C4-2B (cell line): ENCODE results near the gene DYRK2.

ENCODE experiments used
- H3K27ac ChIP-seq: fragments of 450-650 bp; 2 replicates; pipeline ENCODE4 v1.5.1; 2017
- CTCF ChIP-seq: fragments of 450-650 bp; conservative IDR thresholded peaks from 2 replicates; pipeline ENCODE4 v1.5.1; 2017; ENCODE audit warnings: mild to moderate bottlenecking
- ZFX ChIP-seq: fragments of 450-650 bp; IDR thresholded peaks from 2 replicates; pipeline ENCODE4 v1.6.1; 2017

The DYRK2 gene

DNA sequence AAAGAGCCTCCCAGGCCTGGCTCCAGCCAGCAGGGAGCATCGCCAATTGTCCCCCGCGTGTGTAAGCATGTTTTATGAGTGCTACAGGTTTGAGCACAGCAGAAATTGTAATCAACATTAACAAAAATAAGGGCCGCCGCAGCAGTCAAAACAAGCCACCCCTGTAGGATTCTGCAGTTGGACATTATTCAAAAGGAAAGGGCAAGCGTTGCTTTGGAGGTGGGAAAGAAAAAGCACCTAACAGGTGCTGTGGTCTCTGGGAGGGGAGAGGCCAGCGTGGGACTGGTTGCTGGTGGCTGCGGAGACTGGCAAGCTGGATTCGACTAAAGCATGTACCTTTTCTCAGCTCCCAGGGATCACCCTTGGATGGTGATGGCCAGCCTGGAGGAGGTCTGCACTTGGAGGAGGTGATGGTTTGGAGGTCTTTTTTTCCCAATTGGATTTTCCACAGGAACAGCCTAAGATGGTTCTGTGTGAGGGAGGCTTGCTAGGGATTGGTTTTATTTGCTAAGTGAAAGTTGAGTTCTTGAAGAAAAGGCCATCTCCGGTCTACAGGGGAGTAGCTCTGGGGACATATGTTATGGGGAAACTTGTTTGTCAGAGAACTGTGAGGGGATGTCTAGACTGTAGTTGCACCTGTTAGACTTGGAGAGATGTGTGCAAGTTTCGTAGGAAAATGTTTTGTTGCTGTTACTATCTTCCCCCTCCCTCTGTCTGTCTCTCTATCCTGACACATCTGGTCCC, 2.0 kb downstream of the DYRK2 start:
- TF ChIP-seq ZFX (no peak), CTCF (no peak)
- H3K27ac ChIP-seq: no peak overlapping the region

DNA sequence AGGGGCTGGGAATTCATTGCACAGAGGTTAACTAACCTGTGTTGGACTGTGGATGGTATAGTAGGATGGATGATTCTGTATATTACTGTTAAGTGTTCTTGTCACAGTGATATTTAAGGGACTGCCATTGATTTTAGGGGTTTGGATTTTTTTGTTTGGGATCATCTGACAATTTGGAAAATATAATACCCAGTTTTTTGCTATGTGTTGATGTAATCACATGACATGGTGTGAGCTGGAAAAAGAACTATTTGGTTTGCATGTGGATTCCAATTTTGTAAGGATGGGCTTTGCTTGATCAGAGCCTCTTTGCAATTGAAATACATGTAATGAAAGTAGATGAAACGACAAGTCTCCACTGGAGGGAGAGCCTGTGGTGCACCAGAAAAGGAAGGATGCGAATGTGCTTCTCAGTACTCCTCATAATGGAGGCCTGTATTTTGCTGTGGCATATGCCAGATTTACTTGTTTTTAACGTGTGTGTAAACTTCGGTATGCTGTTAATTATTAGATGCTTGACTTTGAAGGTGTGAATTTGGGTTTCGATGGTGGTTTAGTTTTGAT, 2.7 kb downstream of the DYRK2 start:
- TF ChIP-seq CTCF (no peak), ZFX (no peak)
- H3K27ac ChIP-seq: no peak overlapping the region

GRCh38 chr12:67655829-67656228, 7.3 kb downstream of the DYRK2 start:
- H3K27ac ChIP-seq: no peak overlapping the region
- TF ChIP-seq ZFX: no peak
- TF ChIP-seq CTCF: no peak

- no peak overlapping the region for H3K27ac ChIP-seq
- TF ChIP-seq CTCF: no peak
- no peak for TF ChIP-seq ZFX
Measured at GRCh38 chr12:67656251-67656650, 7.7 kb downstream of the DYRK2 start.

DNA sequence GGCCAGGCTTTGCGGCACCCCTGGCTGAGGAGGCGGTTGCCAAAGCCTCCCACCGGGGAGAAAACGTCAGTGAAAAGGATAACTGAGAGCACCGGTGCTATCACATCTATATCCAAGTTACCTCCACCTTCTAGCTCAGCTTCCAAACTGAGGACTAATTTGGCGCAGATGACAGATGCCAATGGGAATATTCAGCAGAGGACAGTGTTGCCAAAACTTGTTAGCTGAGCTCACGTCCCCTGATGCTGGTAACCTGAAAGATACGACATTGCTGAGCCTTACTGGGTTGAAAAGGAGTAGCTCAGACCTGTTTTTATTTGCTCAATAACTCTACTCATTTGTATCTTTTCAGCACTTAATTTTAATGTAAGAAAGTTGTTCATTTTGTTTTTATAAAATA, 9.9 kb downstream of the DYRK2 start:
- H3K27ac ChIP-seq: no peak overlapping the region
- TF ChIP-seq ZFX (no peak), CTCF (no peak)

DNA sequence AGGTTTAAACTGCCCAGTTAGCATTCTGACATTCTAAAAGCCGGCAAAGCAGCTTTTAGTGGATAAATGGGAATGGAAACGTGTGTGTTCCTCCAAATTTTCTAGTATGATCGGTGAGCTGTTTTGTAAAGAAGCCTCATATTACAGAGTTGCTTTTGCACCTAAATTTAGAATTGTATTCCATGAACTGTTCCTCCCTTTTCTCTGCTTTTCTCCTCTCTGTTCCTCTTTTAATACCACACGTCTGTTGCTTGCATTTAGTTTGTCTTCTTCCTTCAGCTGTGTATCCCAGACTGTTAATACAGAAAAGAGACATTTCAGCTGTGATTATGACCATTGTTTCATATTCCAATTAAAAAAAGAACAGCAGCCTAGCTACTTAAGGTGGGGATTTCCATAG, 10.7 kb downstream of the DYRK2 start:
- no peak for TF ChIP-seq ZFX
- TF ChIP-seq CTCF: no peak
- H3K27ac ChIP-seq: no peak overlapping the region

- TF ChIP-seq CTCF: no peak
Measured at GRCh38 chr12:67661311-67662021, 12.9 kb downstream of the DYRK2 start.

More at GRCh38 chr12:67661311-67662021, 12.9 kb downstream of the DYRK2 start:
- H3K27ac ChIP-seq: no peak overlapping the region
